Neural crest cell (in vitro differentiated cells): Measurements from ENCODE around the gene PTPRE. TPM values are rescaled to one million over a fixed set of nuclear protein-coding genes. Genes with fewer than 3 reads are reported as not detected.
A peak's percentile ranks its signal among the peaks of the same experiment; 100 is the strongest.

Experiments used
- DNase-seq: peaks from one replicate; pipeline ENCODE4 v3.0.0; 2021; ENCODE audit warnings: low read depth, mixed read lengths, low spot score
- H3K27ac Mint-ChIP-seq: one replicate; pipeline ENCODE4 v1.8.0; 2021; ENCODE audit warnings: mild to moderate bottlenecking, mixed read lengths; ENCODE audit not compliant: unreplicated experiment
- H3K27me3 Mint-ChIP-seq: 2 replicates; pipeline ENCODE4 v1.8.0; 2021; ENCODE audit warnings: low read depth, mild to moderate bottlenecking, mixed read lengths
- H3K36me3 Mint-ChIP-seq: 2 replicates; pipeline ENCODE4 v1.8.0; 2021; ENCODE audit warnings: low read depth, mild to moderate bottlenecking, mixed read lengths
- H3K4me1 Mint-ChIP-seq: 2 replicates; pipeline ENCODE4 v1.8.0; 2021; ENCODE audit warnings: mixed read lengths
- H3K4me3 Mint-ChIP-seq: one replicate; pipeline ENCODE4 v1.8.0; 2021; ENCODE audit warnings: mild to moderate bottlenecking, mixed read lengths
- H3K9me3 Mint-ChIP-seq: 2 replicates; pipeline ENCODE4 v1.8.0; 2021; ENCODE audit warnings: mixed read lengths
- CTCF ChIP-seq: fragments of 200-600 bp; sonication (generic); conservative IDR thresholded peaks from 2 replicates; pipeline ENCODE4 v1.5.0; 2021; ENCODE audit warnings: antibody characterized with exemption, mild to moderate bottlenecking
- total RNA-seq: library from RNA; stranded (reverse); gene quantifications from 2 replicates; pipeline ENCODE4 v1.2.1, GENCODE V29; 2021

Gene PTPRE
- total RNA-seq, 1 donor from 2014 or later = 2.3 TPM

GRCh38 chr10:127882801-127883459 lies 24.0 kb upstream of the PTPRE start:
- no peaks in the 10 kb centered on the region for H3K27me3 Mint-ChIP-seq
- no peak overlapping the region for H3K27ac Mint-ChIP-seq
- peaks cover 13% of the 10 kb centered on the region for H3K4me1 Mint-ChIP-seq
- no peak overlapping the region for H3K4me3 Mint-ChIP-seq
- no peaks in the 10 kb centered on the region for H3K9me3 Mint-ChIP-seq
- DNase-seq = no peak
- no peaks in the 10 kb centered on the region for H3K36me3 Mint-ChIP-seq
- no peak for TF ChIP-seq CTCF

- Mint-ChIP-seq H3K27ac (no peak overlapping the region), H3K27me3 (no peaks in the 10 kb centered on the region), H3K4me1 (peaks cover 7% of the 10 kb centered on the region), H3K4me3 (no peak overlapping the region), H3K36me3 (no peaks in the 10 kb centered on the region), H3K9me3 (no peaks in the 10 kb centered on the region)
- TF ChIP-seq CTCF = no peak
- no peak for DNase-seq
These were observed 23.4 kb upstream of the PTPRE start for GRCh38 chr10:127883516-127883915.

- H3K27ac Mint-ChIP-seq = peak overlapping the region; percentile 96
- no peaks in the 10 kb centered on the region for H3K9me3 Mint-ChIP-seq
- DNase-seq = no peak
- H3K4me3 Mint-ChIP-seq = no peak overlapping the region
- H3K27me3 Mint-ChIP-seq = no peaks in the 10 kb centered on the region
- H3K36me3 Mint-ChIP-seq = no peaks in the 10 kb centered on the region
- no peak for TF ChIP-seq CTCF
- peaks cover 6% of the 10 kb centered on the region for H3K4me1 Mint-ChIP-seq
These were observed 22.4 kb upstream of the PTPRE start for GRCh38 chr10:127884501-127884900.

- no peaks in the 10 kb centered on the region for H3K27me3 Mint-ChIP-seq
- peaks cover 6% of the 10 kb centered on the region for H3K4me1 Mint-ChIP-seq
- TF ChIP-seq CTCF = no peak
These were observed 20.4 kb upstream of the PTPRE start for GRCh38 chr10:127886371-127887051.

GRCh38 chr10:127887541-127888415 lies 19.1 kb upstream of the PTPRE start:
- TF ChIP-seq CTCF = no peak
- DNase-seq = no peak
- Mint-ChIP-seq H3K36me3 (no peaks in the 10 kb centered on the region), H3K27me3 (no peaks in the 10 kb centered on the region), H3K27ac (no peak overlapping the region), H3K9me3 (no peaks in the 10 kb centered on the region), H3K4me1 (peaks cover 6% of the 10 kb centered on the region), H3K4me3 (no peak overlapping the region)

More at GRCh38 chr10:127886371-127887051, 20.4 kb upstream of the PTPRE start:
- Mint-ChIP-seq H3K4me3 (no peak overlapping the region), H3K36me3 (no peaks in the 10 kb centered on the region), H3K9me3 (no peaks in the 10 kb centered on the region), H3K27ac (peak overlapping the region; percentile 16)
- DNase-seq = no peak
